Measurements from ENCODE around the gene HIC2. TPM values are rescaled to one million over a fixed set of nuclear protein-coding genes. Genes with fewer than 3 reads are reported as not detected.
"Not testable (repeated sequence)": the region's sequence is repeated elsewhere in the genome, so short reads cannot be mapped to it uniquely, and the experiment has no call there.

Gene HIC2
- total RNA-seq, 2 donors from 2014 or later = 38.5 to 45.6 TPM

GRCh38 chr22:21489149-21489680, 72.0 kb downstream of the HIC2 start:
- not testable (repeated sequence) for H3K27ac Mint-ChIP-seq; H3K9me3 ChIP-seq (ENCODE audit: control insufficient read depth, low read length); H3K36me3 ChIP-seq (ENCODE audit: control insufficient read depth, insufficient read depth, low read length); H3K9ac ChIP-seq (ENCODE audit: extremely low read depth, low read length, poor library complexity, severe bottlenecking); H3K4me3 ChIP-seq (ENCODE audit: low read length); H3K27me3 ChIP-seq (ENCODE audit: control insufficient read depth, insufficient read depth, low read length, poor library complexity, severe bottlenecking); H3K36me3 Mint-ChIP-seq (ENCODE audit: low read depth); H3K9me3 Mint-ChIP-seq; H3K27ac ChIP-seq (ENCODE audit: low read depth, low read length); H3K4me1 ChIP-seq (ENCODE audit: control insufficient read depth, insufficient read depth, low read length); H3K4me3 Mint-ChIP-seq; H3K4me1 Mint-ChIP-seq; H3K27me3 Mint-ChIP-seq (ENCODE audit: insufficient read depth); DNase-seq
- no CpG with 5 or more reads among the region's 11 CpGs for WGBS, 2 experiments (ENCODE audit: insufficient coverage in 1 of 2, insufficient read length in 1 of 2)

DNA sequence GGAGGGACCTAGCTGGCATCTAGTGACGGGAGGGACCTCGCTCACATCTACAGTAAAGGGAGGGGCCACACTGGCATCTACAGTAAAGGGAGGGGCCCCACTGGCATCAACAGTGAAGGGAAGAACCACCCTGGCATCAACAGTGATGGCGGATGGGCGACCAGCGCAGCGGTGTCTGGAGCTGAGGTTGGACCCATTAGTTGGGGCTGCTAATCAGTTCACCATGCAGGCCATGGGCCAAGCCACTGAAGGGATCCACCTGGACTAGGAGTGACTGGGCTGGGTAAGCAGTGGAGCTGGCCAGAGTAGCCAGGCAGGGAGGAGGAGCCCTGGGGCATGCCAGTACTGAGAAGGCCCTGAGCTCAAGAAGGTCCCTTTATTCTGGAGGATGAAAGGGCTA, 73.4 kb downstream of the HIC2 start:
- H3K9ac ChIP-seq (ENCODE audit: extremely low read depth, low read length, poor library complexity, severe bottlenecking); H3K4me1 ChIP-seq (ENCODE audit: control insufficient read depth, insufficient read depth, low read length); H3K36me3 ChIP-seq (ENCODE audit: control insufficient read depth, insufficient read depth, low read length); H3K36me3 Mint-ChIP-seq (ENCODE audit: low read depth); H3K4me3 Mint-ChIP-seq; H3K27me3 ChIP-seq (ENCODE audit: control insufficient read depth, insufficient read depth, low read length, poor library complexity, severe bottlenecking); H3K9me3 ChIP-seq (ENCODE audit: control insufficient read depth, low read length); H3K27ac ChIP-seq (ENCODE audit: low read depth, low read length); H3K4me1 Mint-ChIP-seq; H3K27ac Mint-ChIP-seq; H3K27me3 Mint-ChIP-seq (ENCODE audit: insufficient read depth); H3K4me3 ChIP-seq (ENCODE audit: low read length); H3K9me3 Mint-ChIP-seq: not testable (repeated sequence)
- 94% methylated on average over 3 of the region's 6 CpGs; no CpG with 5 or more reads in 1 of the 2 experiments for WGBS, 2 experiments (ENCODE audit: insufficient coverage in 1 of 2, insufficient read length in 1 of 2)
- DNase-seq = peak; percentile 22

DNA sequence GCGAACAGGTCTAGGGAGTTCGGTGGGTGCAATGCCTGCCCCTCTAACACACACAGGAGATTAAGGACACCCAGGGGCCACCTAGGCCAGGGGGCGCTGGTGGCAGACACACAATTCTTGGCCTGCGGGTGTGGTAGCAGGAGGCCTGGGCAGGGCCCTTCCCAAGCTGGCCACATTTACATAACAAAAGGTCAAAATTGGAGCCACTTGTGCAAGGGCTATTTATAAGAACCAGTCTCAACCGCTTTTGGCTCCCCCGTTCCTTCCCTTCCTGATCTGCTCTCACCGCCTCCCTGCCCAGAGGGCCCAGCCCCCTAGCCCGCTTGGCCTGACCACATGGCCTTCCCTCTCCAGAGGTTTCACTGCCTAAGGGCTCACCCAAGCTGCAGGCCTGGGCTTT, 75.1 kb downstream of the HIC2 start:
- H3K27me3 Mint-ChIP-seq (ENCODE audit: insufficient read depth); H3K36me3 ChIP-seq (ENCODE audit: control insufficient read depth, insufficient read depth, low read length); H3K9ac ChIP-seq (ENCODE audit: extremely low read depth, low read length, poor library complexity, severe bottlenecking); H3K4me1 ChIP-seq (ENCODE audit: control insufficient read depth, insufficient read depth, low read length); H3K4me1 Mint-ChIP-seq; H3K9me3 Mint-ChIP-seq; H3K36me3 Mint-ChIP-seq (ENCODE audit: low read depth); H3K4me3 Mint-ChIP-seq; H3K27ac Mint-ChIP-seq; H3K27me3 ChIP-seq (ENCODE audit: control insufficient read depth, insufficient read depth, low read length, poor library complexity, severe bottlenecking); DNase-seq; H3K9me3 ChIP-seq (ENCODE audit: control insufficient read depth, low read length); H3K4me3 ChIP-seq (ENCODE audit: low read length); H3K27ac ChIP-seq (ENCODE audit: low read depth, low read length): not testable (repeated sequence)
- WGBS, 2 experiments (ENCODE audit: insufficient coverage in 1 of 2, insufficient read length in 1 of 2) = no CpG with 5 or more reads among the region's 8 CpGs

DNA sequence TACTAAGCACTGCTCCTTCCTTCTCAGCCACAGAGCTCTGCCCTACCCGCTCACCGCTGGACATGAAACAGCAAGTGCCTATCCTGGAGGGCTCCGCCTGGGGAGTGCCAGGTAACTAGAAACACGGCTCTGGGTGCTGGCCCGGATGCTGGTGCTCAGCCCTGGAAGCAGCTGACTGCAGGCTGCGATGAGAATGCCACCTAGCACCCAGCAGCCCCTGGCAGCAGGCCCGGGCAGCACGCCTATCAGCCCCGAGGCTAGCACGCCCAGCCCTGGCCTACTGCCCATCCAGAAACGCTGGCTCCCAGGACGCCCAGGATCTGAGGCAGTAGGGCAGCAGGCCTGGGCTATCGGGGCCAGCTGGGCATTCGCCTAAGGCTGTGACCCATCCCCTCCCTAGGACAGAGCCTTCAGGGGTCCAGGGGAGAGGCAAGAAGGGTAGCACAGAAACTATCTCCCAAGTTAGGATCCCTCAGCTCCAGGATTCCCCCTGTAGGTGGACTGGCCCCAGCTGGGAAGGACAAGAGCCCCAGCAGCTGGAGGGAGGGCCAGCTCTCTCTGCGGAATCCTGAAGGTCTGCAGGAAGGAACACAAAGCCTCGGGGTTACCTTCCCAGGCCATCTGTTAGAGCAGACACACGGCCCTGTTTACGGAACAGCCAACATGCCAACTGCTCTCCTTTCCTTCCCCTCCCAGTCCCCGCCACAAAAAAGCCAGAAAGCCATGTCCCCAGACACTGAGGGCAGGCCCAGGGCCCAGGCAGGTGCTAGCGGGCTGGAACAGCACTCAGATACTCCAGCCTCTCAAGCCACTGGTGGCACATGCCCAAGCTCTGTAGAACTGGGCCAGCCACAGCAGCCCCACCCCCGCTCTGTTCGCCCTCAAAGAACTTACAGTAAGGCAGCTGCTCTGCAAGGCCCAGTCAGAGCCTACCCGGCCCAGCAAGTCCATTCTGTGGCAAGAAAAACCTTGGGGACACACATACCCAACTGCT, 76.9 kb downstream of the HIC2 start:
- H3K4me3 ChIP-seq (ENCODE audit: low read length); H3K4me1 Mint-ChIP-seq; H3K4me3 Mint-ChIP-seq; H3K4me1 ChIP-seq (ENCODE audit: control insufficient read depth, insufficient read depth, low read length); H3K27ac Mint-ChIP-seq; H3K9me3 Mint-ChIP-seq; H3K36me3 Mint-ChIP-seq (ENCODE audit: low read depth); H3K36me3 ChIP-seq (ENCODE audit: control insufficient read depth, insufficient read depth, low read length); H3K27me3 Mint-ChIP-seq (ENCODE audit: insufficient read depth); DNase-seq; H3K9me3 ChIP-seq (ENCODE audit: control insufficient read depth, low read length); H3K27me3 ChIP-seq (ENCODE audit: control insufficient read depth, insufficient read depth, low read length, poor library complexity, severe bottlenecking); H3K9ac ChIP-seq (ENCODE audit: extremely low read depth, low read length, poor library complexity, severe bottlenecking); H3K27ac ChIP-seq (ENCODE audit: low read depth, low read length): not testable (repeated sequence)
- no CpG with 5 or more reads among the region's 23 CpGs for WGBS, 2 experiments (ENCODE audit: insufficient coverage in 1 of 2, insufficient read length in 1 of 2)

- H3K27ac Mint-ChIP-seq = not testable (repeated sequence)
- WGBS, 2 experiments (ENCODE audit: insufficient coverage in 1 of 2, insufficient read length in 1 of 2) = no CpG with 5 or more reads among the region's 4 CpGs
Measured at GRCh38 chr22:21497984-21498383, 80.8 kb downstream of the HIC2 start.

GRCh38 chr22:21498489-21498888, 81.3 kb downstream of the HIC2 start:
- not testable (repeated sequence) for H3K4me3 Mint-ChIP-seq; H3K36me3 Mint-ChIP-seq (ENCODE audit: low read depth); H3K27ac ChIP-seq (ENCODE audit: low read depth, low read length); H3K9me3 ChIP-seq (ENCODE audit: control insufficient read depth, low read length); H3K9ac ChIP-seq (ENCODE audit: extremely low read depth, low read length, poor library complexity, severe bottlenecking); H3K4me3 ChIP-seq (ENCODE audit: low read length); H3K36me3 ChIP-seq (ENCODE audit: control insufficient read depth, insufficient read depth, low read length); H3K4me1 Mint-ChIP-seq; DNase-seq; H3K9me3 Mint-ChIP-seq; H3K27me3 ChIP-seq (ENCODE audit: control insufficient read depth, insufficient read depth, low read length, poor library complexity, severe bottlenecking); H3K27ac Mint-ChIP-seq; H3K4me1 ChIP-seq (ENCODE audit: control insufficient read depth, insufficient read depth, low read length); H3K27me3 Mint-ChIP-seq (ENCODE audit: insufficient read depth)
- WGBS, 2 experiments (ENCODE audit: insufficient coverage in 1 of 2, insufficient read length in 1 of 2) = no CpG with 5 or more reads among the region's 7 CpGs

More at GRCh38 chr22:21497984-21498383, 80.8 kb downstream of the HIC2 start:
- not testable (repeated sequence) for H3K4me3 Mint-ChIP-seq; H3K9me3 ChIP-seq (ENCODE audit: control insufficient read depth, low read length); H3K27me3 Mint-ChIP-seq (ENCODE audit: insufficient read depth); H3K27me3 ChIP-seq (ENCODE audit: control insufficient read depth, insufficient read depth, low read length, poor library complexity, severe bottlenecking); H3K4me1 Mint-ChIP-seq; H3K27ac ChIP-seq (ENCODE audit: low read depth, low read length); H3K9ac ChIP-seq (ENCODE audit: extremely low read depth, low read length, poor library complexity, severe bottlenecking); H3K36me3 Mint-ChIP-seq (ENCODE audit: low read depth); H3K36me3 ChIP-seq (ENCODE audit: control insufficient read depth, insufficient read depth, low read length); H3K4me1 ChIP-seq (ENCODE audit: control insufficient read depth, insufficient read depth, low read length); H3K4me3 ChIP-seq (ENCODE audit: low read length); DNase-seq; H3K9me3 Mint-ChIP-seq
